Cardiac muscle cell (in vitro differentiated cells and primary cell): ENCODE results near the gene SCUBE1. TPM values are rescaled to one million over a fixed set of nuclear protein-coding genes. Genes with fewer than 3 reads are reported as not detected.

Experiments
- DNase-seq, 2 donors: peaks; one replicate each; pipeline versions ENCODE4 v3.0.0 to v3.0.0-alpha.2; 2010 to 2017; ENCODE audit warnings: low read depth in 1 of 2, low spot score in 1 of 2
- H3K27ac ChIP-seq: fragments of 200-600 bp; sonication (generic); 2 replicates; pipeline ENCODE4 v1.5.1; 2016
- H3K27me3 ChIP-seq: fragments of 200-600 bp; sonication (generic); 2 replicates; pipeline ENCODE4 v1.6.0; 2016; ENCODE audit warnings: control low read depth
- H3K36me3 ChIP-seq: fragments of 200-600 bp; sonication (generic); 2 replicates; pipeline ENCODE4 v1.5.1; 2016; ENCODE audit warnings: control low read depth
- H3K4me1 ChIP-seq: fragments of 200-600 bp; sonication (generic); 2 replicates; pipeline ENCODE4 v1.8.1; 2017; ENCODE audit warnings: low read depth, mild to moderate bottlenecking, mixed run types
- H3K4me3 ChIP-seq: fragments of 200-600 bp; sonication (generic); 2 replicates; pipeline ENCODE4 v1.5.1; 2016; ENCODE audit warnings: mild to moderate bottlenecking
- H3K9me3 ChIP-seq: fragments of 200-600 bp; sonication (generic); 2 replicates; pipeline ENCODE4 v1.5.1; 2017; ENCODE audit warnings: low read depth, mild to moderate bottlenecking, control low read depth
- polyA plus RNA-seq: library from polyadenylated mRNA; unstranded; fragments of >200 nt; fragmentation: Nextera tagmentation; extraction: Ambion mirVana; gene quantifications from 2 replicates; pipeline ENCODE4 v1.2.1, GENCODE V29; 2016
- total RNA-seq: library from RNA; depleted of rRNA; stranded (reverse); fragments of >200 nt; gene quantifications from 2 replicates; pipeline ENCODE4 v1.2.3, GENCODE V29; 2016
- TF ChIP-seq, protein P1 (sequence below): IDR thresholded peaks from 2 replicates; pipeline ENCODE4 v1.5.1; 2012; ENCODE audit warnings: low read depth, mild to moderate bottlenecking, low read length

Gene SCUBE1
- total and polyA plus RNA-seq, 2 experiments from 2014 or later = 2.1 to 6.9 TPM

DNA sequence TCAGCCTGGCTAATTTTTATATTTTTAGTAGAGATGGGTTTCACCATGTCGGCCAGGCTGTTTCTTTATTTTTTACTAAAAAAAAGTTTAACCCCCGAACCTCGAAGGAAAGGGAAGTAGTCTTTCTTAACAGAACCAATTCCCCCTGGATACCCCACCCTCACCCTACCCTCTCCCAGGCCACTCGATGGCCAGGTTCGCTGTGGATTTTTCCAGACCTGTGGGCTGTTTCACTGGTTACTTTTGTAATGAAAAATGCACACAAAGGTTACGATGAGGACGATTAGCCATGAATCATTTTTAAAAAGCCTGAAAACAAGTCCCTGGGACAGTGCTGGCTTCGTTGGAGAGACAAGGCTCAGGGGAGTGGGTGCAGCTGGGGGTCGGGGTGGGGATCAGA lies 189.3 kb downstream of the SCUBE1 start:
- no peak for DNase-seq
- Histone ChIP-seq H3K4me3 (no peak overlapping the region), H3K4me1 (no peaks in the 10 kb centered on the region), H3K27ac (no peak overlapping the region), H3K9me3 (no peaks in the 10 kb centered on the region), H3K36me3 (no peaks in the 10 kb centered on the region), H3K27me3 (peaks cover 8% of the 10 kb centered on the region)
- TF ChIP-seq, protein P1, sequence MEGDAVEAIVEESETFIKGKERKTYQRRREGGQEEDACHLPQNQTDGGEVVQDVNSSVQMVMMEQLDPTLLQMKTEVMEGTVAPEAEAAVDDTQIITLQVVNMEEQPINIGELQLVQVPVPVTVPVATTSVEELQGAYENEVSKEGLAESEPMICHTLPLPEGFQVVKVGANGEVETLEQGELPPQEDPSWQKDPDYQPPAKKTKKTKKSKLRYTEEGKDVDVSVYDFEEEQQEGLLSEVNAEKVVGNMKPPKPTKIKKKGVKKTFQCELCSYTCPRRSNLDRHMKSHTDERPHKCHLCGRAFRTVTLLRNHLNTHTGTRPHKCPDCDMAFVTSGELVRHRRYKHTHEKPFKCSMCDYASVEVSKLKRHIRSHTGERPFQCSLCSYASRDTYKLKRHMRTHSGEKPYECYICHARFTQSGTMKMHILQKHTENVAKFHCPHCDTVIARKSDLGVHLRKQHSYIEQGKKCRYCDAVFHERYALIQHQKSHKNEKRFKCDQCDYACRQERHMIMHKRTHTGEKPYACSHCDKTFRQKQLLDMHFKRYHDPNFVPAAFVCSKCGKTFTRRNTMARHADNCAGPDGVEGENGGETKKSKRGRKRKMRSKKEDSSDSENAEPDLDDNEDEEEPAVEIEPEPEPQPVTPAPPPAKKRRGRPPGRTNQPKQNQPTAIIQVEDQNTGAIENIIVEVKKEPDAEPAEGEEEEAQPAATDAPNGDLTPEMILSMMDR = no peak

DNA sequence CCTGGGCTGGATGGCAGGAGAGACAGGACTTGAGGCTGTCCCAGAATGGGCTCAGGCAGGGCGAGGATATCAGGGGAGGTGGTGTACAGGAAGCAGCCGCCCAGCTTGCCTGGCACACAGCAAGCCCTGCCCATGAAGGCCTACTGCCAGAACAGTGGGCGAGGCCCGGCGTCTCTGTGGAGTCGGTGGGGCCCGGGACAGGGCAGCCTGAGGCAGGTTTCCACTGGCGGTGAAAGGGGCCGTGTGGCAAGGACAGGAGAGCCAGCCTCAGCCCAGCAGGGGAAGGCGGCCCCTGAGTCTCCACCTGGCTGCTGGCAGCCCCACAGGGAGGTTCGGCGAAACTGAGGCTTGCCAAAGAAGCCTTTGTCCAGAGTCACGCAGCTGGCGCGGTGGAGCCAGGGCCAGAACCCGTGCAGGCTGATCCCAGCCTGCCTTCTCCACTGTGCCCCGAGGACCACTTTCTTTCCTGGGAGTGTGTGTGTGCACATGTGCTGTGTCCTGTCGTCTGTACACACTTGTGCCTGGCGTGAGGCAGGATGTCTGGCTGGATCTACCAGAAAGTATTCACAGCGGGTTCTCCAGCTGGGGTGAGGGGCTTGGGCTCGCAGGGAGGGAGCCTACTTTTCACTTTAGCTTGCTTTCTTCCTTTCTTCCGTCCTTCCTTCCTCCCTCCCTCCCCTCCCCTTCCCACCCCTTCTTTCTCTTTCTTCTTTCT lies 190.7 kb downstream of the SCUBE1 start:
- Histone ChIP-seq H3K27me3 (peaks cover 11% of the 10 kb centered on the region), H3K9me3 (no peaks in the 10 kb centered on the region), H3K4me3 (no peak overlapping the region), H3K36me3 (no peaks in the 10 kb centered on the region), H3K27ac (no peak overlapping the region), H3K4me1 (no peaks in the 10 kb centered on the region)
- TF ChIP-seq, protein P1 = no peak
- DNase-seq = peak in 1 of 2 donors; percentile 48

DNA sequence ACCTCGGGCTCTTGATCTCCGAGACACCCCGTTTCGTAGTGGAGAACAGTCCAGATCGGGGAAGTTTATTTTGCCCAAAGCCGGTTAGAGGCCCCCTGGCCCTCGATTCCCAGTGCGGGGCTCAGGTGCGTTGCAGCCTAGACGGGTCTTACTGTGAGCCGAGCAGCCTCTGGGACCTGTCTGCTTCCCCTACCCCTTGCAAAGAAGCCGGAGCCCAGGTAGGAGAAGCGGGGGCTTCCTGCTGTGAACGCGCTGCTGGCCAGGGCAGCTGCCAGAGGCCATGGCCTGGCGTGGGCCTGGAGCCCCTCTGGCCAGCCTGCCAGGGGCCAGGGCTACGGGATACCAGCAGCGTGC lies 191.2 kb downstream of the SCUBE1 start:
- H3K27ac ChIP-seq = no peak overlapping the region
- H3K27me3 ChIP-seq = peaks cover 11% of the 10 kb centered on the region
- TF ChIP-seq, protein P1 = no peak

DNA sequence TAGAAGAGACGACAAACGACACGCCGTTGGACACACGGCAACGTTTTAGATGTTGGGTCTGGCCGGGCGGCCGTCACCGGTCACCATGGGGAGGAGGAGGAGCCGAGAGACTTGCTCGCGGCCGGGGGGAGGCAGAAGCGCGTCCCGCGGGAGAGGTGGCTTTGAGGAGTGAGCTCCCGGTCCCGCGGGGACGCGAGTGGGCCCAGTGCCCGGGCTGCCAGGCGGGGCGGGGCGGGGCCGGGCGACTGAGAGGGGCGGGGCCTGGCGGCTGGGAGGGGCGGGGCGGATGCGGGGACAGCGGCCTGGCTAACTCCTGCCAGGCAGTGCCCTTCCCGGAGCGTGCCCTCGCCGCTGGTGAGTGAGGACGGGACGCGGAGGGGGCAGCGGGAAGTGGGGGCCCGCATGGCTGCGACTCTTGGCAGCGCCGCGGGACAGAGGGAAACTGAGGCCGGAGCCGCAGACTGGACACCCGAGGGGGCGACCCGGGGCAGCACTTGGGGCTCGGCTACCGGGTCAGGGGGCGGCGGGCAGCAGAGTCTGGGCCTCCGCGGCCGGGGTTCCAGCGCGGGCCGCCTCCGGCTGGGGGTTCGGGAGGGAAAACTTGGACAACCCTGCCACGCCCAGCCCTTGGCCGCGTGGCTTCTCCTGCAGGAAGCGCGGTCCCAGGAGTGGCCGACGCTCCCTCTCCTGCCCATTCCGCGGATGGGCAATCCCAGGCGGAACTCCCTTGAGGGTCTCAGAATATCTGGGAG lies 191.7 kb downstream of the SCUBE1 start, which contains the start of gene TSPO:
TSPO (plus strand) TSS at position 309 of the 752 bp plus-strand sequence. CDS start 7,680 bp downstream, outside the sequence.
- no peak within 1 kb of the TSS for H3K27ac ChIP-seq
- peak within 1 kb of the TSS; percentile 36 for H3K4me3 ChIP-seq
- TF ChIP-seq, protein P1 = no peak
- no peaks in the 10 kb centered on the region for H3K9me3 ChIP-seq
- peaks cover 11% of the 10 kb centered on the region for H3K27me3 ChIP-seq
- no peaks in the 10 kb centered on the region for H3K4me1 ChIP-seq
- no peaks in the 10 kb centered on the region for H3K36me3 ChIP-seq
- peak; percentile 57 to 59 for DNase-seq

More for the DNA sequence above, 191.2 kb downstream of the SCUBE1 start:
- no peaks in the 10 kb centered on the region for H3K4me1 ChIP-seq
- H3K9me3 ChIP-seq = no peaks in the 10 kb centered on the region
- no peak for DNase-seq
- H3K4me3 ChIP-seq = peak overlapping the region; percentile 36
- no peaks in the 10 kb centered on the region for H3K36me3 ChIP-seq

DNA sequence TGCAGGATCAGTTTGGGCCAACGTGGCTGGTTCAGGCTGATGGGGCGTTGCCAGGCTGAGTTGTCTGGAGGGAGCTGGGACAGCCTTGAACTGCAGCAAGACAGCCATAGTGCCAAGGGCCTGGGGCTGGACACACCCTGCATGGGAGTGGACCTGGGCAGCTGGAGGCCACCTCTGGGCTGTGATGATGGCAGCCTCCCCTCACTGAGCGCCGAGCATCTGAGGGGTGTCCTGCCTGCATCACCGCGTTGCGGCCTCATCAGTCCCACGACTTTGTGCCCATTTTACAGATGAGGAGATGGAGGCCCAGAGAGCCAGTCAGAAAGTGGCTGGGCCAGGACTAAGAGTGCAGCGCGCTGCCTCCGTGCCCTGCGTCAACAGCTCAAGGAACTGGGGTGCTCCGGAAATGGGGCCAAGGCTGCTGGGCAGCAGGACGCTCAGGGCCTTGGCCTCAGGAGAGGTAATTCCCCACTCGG lies 192.4 kb downstream of the SCUBE1 start:
- H3K4me3 ChIP-seq = peak overlapping the region; percentile 36

More for the DNA sequence above, 192.4 kb downstream of the SCUBE1 start:
- H3K36me3 ChIP-seq = no peaks in the 10 kb centered on the region
- no peak overlapping the region for H3K27ac ChIP-seq
- H3K4me1 ChIP-seq = no peaks in the 10 kb centered on the region
- TF ChIP-seq, protein P1 = no peak
- H3K9me3 ChIP-seq = no peaks in the 10 kb centered on the region
- no peak for DNase-seq
- peaks cover 11% of the 10 kb centered on the region for H3K27me3 ChIP-seq
